GM19238 (cell line): ENCODE measurements around the gene GRN.
"Not testable (repeated sequence)": the region's sequence is repeated elsewhere in the genome, so short reads cannot be mapped to it uniquely, and the experiment has no call there.

Source experiments
- DNase-seq: peaks from one replicate; pipeline ENCODE4 v3.0.0; 2011; ENCODE audit warnings: low spot score; ENCODE audit not compliant: insufficient read length

The GRN gene

DNA sequence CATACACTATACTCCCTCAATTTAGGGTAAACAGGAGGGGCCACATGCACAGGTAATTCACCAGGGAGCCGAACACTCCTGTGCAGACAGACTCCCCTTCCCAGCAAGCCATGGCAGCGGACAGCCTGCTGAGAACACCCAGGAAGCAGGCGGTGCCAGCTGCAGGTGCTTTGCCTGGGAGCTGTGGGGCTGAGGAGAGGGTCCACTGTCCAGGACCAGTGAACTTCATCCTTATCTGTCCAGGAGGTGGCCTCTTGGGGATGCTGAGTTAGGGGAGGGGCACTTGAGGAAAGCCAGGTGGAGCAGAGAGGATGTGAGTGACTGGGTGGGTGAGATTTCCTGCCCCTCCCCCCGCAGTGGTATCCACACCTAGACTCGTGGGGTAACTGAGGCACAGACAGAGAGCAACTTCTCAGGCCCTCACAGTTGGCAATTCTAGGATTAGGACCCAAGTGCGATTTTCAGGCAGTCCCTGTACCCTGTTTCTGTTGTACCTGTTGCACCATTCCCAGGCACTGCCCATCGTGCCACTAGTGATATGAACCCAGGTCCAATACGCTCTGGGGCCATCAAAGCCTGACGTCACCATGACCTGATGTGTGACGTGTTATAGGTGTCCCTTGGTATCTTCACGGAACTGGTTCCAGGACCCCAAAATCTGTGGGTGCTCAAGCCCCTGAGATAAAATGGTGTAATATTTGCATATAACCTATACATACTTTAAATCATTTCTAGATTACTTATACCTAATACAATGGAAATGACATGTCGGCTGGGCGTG, 1.2 kb downstream of the GRN start:
- no peak for DNase-seq

- not testable (repeated sequence) for DNase-seq
These were observed 2.3 kb downstream of the GRN start for GRCh38 chr17:44347206-44348055.

DNA sequence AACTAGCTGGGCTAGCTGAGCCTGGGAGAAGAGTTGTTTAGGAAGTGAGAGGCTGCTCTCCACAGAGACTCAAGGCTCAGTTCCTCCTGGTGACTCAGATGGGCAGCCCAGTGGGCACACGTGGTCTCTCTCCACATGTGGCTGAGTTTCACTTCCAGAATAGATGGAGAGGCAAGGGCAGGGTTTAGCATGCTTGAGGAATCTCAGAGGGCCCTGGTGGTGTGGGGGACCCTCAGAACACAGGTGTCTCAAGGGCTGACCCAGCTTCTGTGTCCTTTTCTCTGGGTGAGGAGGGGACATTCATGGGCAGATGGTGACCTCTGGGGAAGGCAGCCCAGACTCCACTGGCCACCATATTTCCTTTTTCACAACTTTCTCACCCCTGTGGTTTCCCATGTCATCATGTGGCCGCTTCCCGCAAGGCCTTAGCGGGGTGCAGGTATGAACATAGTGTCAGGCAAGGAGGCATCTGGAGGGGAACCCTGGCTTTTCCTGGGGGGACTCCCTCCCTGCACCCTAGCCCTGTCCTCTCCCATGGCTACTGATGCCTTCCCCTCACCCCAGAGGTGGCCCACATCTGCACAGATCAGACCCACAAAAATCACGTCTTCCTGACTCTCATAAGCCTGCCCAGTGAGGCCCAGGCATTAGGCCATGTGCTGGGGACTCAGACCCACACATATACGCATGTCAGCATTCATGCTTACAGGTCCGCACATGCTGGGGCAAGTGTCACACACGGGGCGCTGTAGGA, 3.3 kb downstream of the GRN start:
- DNase-seq, result peak; percentile 77

- no peak for DNase-seq
These were observed 3.9 kb downstream of the GRN start for GRCh38 chr17:44348988-44349364.

GRCh38 chr17:44349553-44350070, 4.5 kb downstream of the GRN start:
- DNase-seq, result no peak

GRCh38 chr17:44350733-44351226, 5.7 kb downstream of the GRN start:
- DNase-seq, result peak; percentile 83

GRCh38 chr17:44351464-44351863, 6.4 kb downstream of the GRN start:
- no peak for DNase-seq

DNA sequence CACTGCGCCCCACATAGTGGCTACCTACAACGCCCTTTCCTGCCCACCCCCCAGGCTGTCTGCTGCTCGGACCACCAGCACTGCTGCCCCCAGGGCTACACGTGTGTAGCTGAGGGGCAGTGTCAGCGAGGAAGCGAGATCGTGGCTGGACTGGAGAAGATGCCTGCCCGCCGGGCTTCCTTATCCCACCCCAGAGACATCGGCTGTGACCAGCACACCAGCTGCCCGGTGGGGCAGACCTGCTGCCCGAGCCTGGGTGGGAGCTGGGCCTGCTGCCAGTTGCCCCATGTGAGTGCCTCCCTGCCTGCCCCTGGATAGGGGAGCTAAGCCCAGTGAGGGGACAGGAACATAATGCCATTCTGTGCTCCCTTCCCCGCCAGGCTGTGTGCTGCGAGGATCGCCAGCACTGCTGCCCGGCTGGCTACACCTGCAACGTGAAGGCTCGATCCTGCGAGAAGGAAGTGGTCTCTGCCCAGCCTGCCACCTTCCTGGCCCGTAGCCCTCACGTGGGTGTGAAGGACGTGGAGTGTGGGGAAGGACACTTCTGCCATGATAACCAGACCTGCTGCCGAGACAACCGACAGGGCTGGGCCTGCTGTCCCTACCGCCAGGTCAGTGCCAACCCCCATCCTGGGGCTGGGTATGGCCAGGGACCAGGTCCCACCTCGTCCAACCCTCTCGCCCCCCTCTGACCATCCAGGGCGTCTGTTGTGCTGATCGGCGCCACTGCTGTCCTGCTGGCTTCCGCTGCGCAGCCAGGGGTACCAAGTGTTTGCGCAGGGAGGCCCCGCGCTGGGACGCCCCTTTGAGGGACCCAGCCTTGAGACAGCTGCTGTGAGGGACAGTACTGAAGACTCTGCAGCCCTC, 7.1 kb downstream of the GRN start:
- DNase-seq, result no peak

- no peak for DNase-seq
These were observed 7.9 kb downstream of the GRN start for GRCh38 chr17:44352828-44353671.

DNA sequence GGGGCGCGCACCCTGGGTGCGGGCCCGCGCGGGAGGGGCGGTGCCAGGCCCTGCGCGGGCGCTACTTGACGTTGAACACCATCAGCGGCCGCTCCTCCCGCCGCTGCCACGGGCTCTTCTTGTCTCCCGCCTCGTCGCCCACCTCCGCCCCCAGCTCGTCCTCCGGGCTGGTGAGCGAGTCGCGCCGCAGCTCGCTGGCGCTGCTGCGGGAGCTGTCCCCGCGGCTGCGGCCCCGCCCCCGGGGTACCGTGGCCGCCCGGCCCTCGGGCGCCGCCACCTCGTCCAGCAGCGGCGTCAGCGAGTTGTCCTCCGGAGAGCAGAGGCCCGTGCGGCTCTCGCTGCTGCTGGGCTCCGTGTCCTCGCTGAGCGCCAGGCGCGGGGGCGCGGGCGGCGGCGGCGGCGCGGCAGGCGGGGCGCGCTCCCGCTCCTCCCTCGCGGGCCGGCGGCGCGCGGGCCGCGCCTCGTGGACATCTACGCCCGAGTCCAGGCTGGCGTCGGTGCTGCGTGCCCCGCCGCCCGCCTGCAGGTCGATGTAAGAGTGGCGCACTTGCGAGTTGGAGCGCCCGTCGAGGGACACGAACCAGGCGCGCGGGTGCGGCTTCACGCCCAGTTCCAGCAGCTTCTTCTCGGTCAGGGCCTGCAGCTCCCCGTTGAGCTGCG, 8.7 kb downstream of the GRN start:
- no peak for DNase-seq

GRCh38 chr17:44354582-44355561, 9.8 kb downstream of the GRN start:
- DNase-seq, result peak; percentile 59

GRCh38 chr17:44355642-44356099, 10.6 kb downstream of the GRN start:
- DNase-seq, result no peak

GRCh38 chr17:44356241-44356640, 11.1 kb downstream of the GRN start:
- DNase-seq, result no peak

- DNase-seq, result no peak
These were observed 13.0 kb downstream of the GRN start for GRCh38 chr17:44358066-44358465.

GRCh38 chr17:44359006-44359405, 13.9 kb downstream of the GRN start:
- no peak for DNase-seq

DNA sequence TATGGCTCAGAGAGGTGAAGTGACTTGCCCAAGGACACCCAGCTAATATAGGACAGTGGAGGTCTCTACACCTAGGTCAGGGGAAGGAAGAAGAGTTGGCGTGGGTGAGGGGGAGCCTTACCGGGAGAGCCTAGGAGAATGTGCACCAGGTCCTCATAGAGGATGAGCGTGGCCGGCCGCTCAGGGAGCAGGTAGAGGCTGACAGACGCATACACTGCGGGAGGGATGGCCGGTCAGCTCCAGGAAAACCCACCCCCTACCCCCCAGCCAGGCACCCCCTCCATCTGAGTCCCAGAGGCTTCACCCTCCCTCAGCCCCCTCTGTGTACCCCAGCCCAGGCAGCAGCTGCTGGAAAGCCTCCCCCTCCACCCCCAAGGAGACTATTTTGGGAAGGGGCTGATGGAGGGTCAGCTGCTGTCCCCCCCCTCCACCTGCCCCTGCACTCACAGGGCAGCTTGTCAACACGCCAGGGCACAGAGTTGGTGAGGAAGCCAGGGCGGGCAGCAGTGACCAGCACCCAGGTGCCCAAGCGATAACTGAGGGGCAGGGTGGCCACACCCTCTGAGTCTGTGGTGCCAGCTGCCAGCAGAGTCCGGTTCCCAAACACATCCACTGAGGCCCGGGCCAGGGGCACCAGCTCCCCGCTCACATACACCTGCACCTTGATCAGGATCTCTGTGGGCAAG, 14.5 kb downstream of the GRN start:
- no peak for DNase-seq

DNA sequence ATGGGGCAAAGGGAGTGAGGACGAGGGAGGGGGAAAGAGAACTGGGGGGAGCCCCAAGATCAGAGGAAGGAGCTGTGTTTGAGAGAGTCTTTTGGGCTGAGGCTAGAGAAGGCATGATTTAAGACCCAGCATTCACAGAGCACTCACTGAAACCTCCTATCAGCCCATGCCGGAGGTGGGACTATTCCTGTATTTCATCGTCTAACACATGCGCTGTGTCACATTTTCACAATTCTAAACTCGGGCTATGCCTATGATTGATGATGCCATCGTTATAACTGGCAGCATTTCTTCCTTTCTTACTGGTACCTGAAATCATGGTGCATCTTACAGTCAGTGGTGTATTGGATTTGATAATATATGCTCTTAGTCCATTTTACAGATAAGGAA, 15.0 kb downstream of the GRN start:
- DNase-seq, result no peak
